GM23248 (cell line): Measurements from ENCODE around the gene SMIM44.

Source experiments
- EZH2 ChIP-seq: fragments of 200-600 bp; sonication (generic); IDR thresholded peaks from 2 replicates; pipeline ENCODE4 v1.6.1; 2018; ENCODE audit warnings: antibody characterized with exemption, mild to moderate bottlenecking; ENCODE audit not compliant: insufficient read depth, poor library complexity, severe bottlenecking
- EZH2phosphoT487 ChIP-seq: fragments of 200-600 bp; sonication (generic); IDR thresholded peaks from 2 replicates; pipeline ENCODE4 v1.6.1; 2018; ENCODE audit warnings: antibody characterized with exemption, moderate library complexity, mild to moderate bottlenecking, low read depth; ENCODE audit not compliant: insufficient read depth

- no peak for TF ChIP-seq EZH2phosphoT487
- no peak for TF ChIP-seq EZH2
Measured at GRCh38 chr19:3441089-3441985, 41.9 kb downstream of the SMIM44 start.
